Natural killer cell (primary cell): ENCODE data around the gene ADAM15. TPM values are rescaled to one million over a fixed set of nuclear protein-coding genes. Genes with fewer than 3 reads are reported as not detected.

Experiments
- ATAC-seq, 3 donors: fragments of 150-1000 bp in 2 of 3; fragments of 200-7000 bp in 1 of 3; cut with Tn5 transposase; 1 replicate in 1 of 3; 2 replicates in 2 of 3; pipeline ENCODE4 v1.10.0; 2021; ENCODE audit warnings: mild to moderate bottlenecking in 2 of 3, moderate library complexity in 2 of 3
- DNase-seq, 2 donors: peaks; one replicate each; pipeline versions ENCODE4 v3.0.0 to v3.0.0-alpha.2; 2013 to 2021; ENCODE audit warnings: mixed read lengths in 1 of 2
- H3K27ac ChIP-seq: one replicate; pipeline ENCODE4 v1.5.1; 2013; ENCODE audit warnings: mild to moderate bottlenecking, low read length
- H3K27me3 ChIP-seq: one replicate; pipeline ENCODE4 v1.6.1; 2013; ENCODE audit warnings: low read length; ENCODE audit not compliant: control insufficient read depth, insufficient read depth
- H3K36me3 ChIP-seq: one replicate; pipeline ENCODE4 v1.6.1; 2013; ENCODE audit warnings: low read length; ENCODE audit not compliant: control insufficient read depth, insufficient read depth
- H3K4me1 ChIP-seq: one replicate; pipeline ENCODE4 v1.6.1; 2013; ENCODE audit warnings: low read length; ENCODE audit not compliant: control insufficient read depth, insufficient read depth
- H3K4me3 ChIP-seq: one replicate; pipeline ENCODE4 v1.5.1; 2013; ENCODE audit warnings: low read length
- H3K9me3 ChIP-seq: one replicate; pipeline ENCODE4 v1.6.1; 2013; ENCODE audit warnings: low read length; ENCODE audit not compliant: control insufficient read depth, insufficient read depth
- H3K27ac Mint-ChIP-seq, 2 donors: one replicate each; pipeline ENCODE4 v1.8.0; 2022; ENCODE audit warnings: mild to moderate bottlenecking in 2 of 2, mixed read lengths in 2 of 2, moderate library complexity in 1 of 2
- H3K27me3 Mint-ChIP-seq, 2 donors: one replicate each; pipeline ENCODE4 v1.8.0; 2022; ENCODE audit warnings: low read depth in 2 of 2, mixed read lengths in 2 of 2
- H3K36me3 Mint-ChIP-seq: one replicate; pipeline ENCODE4 v1.8.0; 2022; ENCODE audit warnings: mixed read lengths
- H3K4me1 Mint-ChIP-seq, 2 donors: one replicate each; pipeline ENCODE4 v1.8.0; 2022; ENCODE audit warnings: mixed read lengths in 2 of 2
- H3K4me3 Mint-ChIP-seq: one replicate; pipeline ENCODE4 v1.8.0; 2022; ENCODE audit warnings: mild to moderate bottlenecking, moderate library complexity, mixed read lengths
- H3K9me3 Mint-ChIP-seq, 2 donors: one replicate each; pipeline ENCODE4 v1.8.0; 2022; ENCODE audit warnings: mixed read lengths in 2 of 2
- CTCF ChIP-seq: fragments of 200-600 bp; IDR thresholded peaks from one replicate; pipeline ENCODE4 v1.8.0; 2022; ENCODE audit warnings: antibody characterized with exemption
- WGBS: methylation state at CpG from one replicate; pipeline ENCODE4 v1.1.7; 2013; ENCODE audit warnings: missing lambda C conversion rate; ENCODE audit not compliant: insufficient coverage; 5-methylcytosine and 5-hydroxymethylcytosine counted together
- intact Hi-C: fragments of 100-400 bp; cut with micrococcal nuclease; formaldehyde crosslinking; loops from one replicate; pipeline ENCODE4 v1.14.2; 2022
- total RNA-seq, 4 donors: library from RNA; stranded (reverse); fragments of 120-200 nt in 1 of 4; gene quantifications; one replicate each; pipeline versions ENCODE4 v1.2.3 to v1.2.4, GENCODE V29; 2013 to 2022

ADAM15 gene
- total RNA-seq, 3 donors from 2014 or later (not counting 1 experiment from before 2014, with no cell fraction given) = 54.6 to 83.2 (median 64.7) TPM

- no peaks in the 10 kb centered on the region for H3K9me3 Mint-ChIP-seq
- Histone ChIP-seq H3K4me3 (no peak overlapping the region), H3K4me1 (peaks cover 3% of the 10 kb centered on the region), H3K9me3 (no peaks in the 10 kb centered on the region), H3K27ac (no peak overlapping the region), H3K36me3 (no peaks in the 10 kb centered on the region), H3K27me3 (no peaks in the 10 kb centered on the region)
- H3K27ac Mint-ChIP-seq = no peak overlapping the region
- H3K4me3 Mint-ChIP-seq = no peak overlapping the region
- WGBS = 58% methylated on average over 7 of the region's 7 CpGs
- H3K4me1 Mint-ChIP-seq = peaks cover 6 to 13% of the 10 kb centered on the region in 2 donors
- H3K36me3 Mint-ChIP-seq = no peaks in the 10 kb centered on the region
- DNase-seq (peak; percentile 38 to 81), ATAC-seq (peak; percentile 83 to 99 (median 97))
- intact Hi-C loops = loop anchor here (1.0 kb wide), 2 partner anchors 16 to 40 kb away; no protein-coding TSS in a partner anchor
- H3K27me3 Mint-ChIP-seq = peaks cover 0 to 3% of the 10 kb centered on the region in 2 donors
- TF ChIP-seq CTCF = peak; percentile 70
Observed at GRCh38 chr1:155044812-155045657, 6.1 kb upstream of the ADAM15 start.

GRCh38 chr1:155048449-155049334 is 2.4 kb upstream of the ADAM15 start:
- Mint-ChIP-seq H3K9me3 (no peaks in the 10 kb centered on the region), H3K4me1 (peaks cover 13 to 42% of the 10 kb centered on the region in 2 donors), H3K27me3 (peaks cover 0 to 2% of the 10 kb centered on the region in 2 donors), H3K4me3 (no peak overlapping the region), H3K36me3 (no peaks in the 10 kb centered on the region), H3K27ac (no peak overlapping the region)
- ATAC-seq (no peak), DNase-seq (no peak)
- WGBS = 93% methylated on average over 8 of the region's 8 CpGs
- Histone ChIP-seq H3K9me3 (no peaks in the 10 kb centered on the region), H3K4me1 (peaks cover 31% of the 10 kb centered on the region), H3K36me3 (no peaks in the 10 kb centered on the region), H3K4me3 (no peak overlapping the region), H3K27me3 (no peaks in the 10 kb centered on the region), H3K27ac (no peak overlapping the region)
- intact Hi-C loops = no loop called here
- TF ChIP-seq CTCF = no peak

GRCh38 chr1:155049651-155050559 is 1.2 kb upstream of the ADAM15 start:
- WGBS = 31% methylated on average over 10 of the region's 10 CpGs
- intact Hi-C loops = loop anchor here (1.0 to 5.0 kb wide), 2 partner anchors 14 to 93 kb away; partner anchors contain the start of gene PBXIP1
- ATAC-seq (no peak), DNase-seq (no peak)
- no peak overlapping the region for H3K27ac ChIP-seq
- no peaks in the 10 kb centered on the region for H3K27me3 Mint-ChIP-seq
- no peak for TF ChIP-seq CTCF
- no peaks in the 10 kb centered on the region for H3K27me3 ChIP-seq
- H3K36me3 Mint-ChIP-seq = no peaks in the 10 kb centered on the region
- peak overlapping the region in 1 of 2 donors; percentile 75 for H3K27ac Mint-ChIP-seq
- H3K9me3 Mint-ChIP-seq = no peaks in the 10 kb centered on the region
- H3K36me3 ChIP-seq = no peaks in the 10 kb centered on the region
- H3K4me1 Mint-ChIP-seq = peaks cover 13 to 38% of the 10 kb centered on the region in 2 donors
- no peak overlapping the region for H3K4me3 ChIP-seq
- peaks cover 31% of the 10 kb centered on the region for H3K4me1 ChIP-seq
- no peaks in the 10 kb centered on the region for H3K9me3 ChIP-seq
- H3K4me3 Mint-ChIP-seq = peak overlapping the region; percentile 85
